Astrocyte (in vitro differentiated cells and primary cell): ENCODE data around the gene GNA14. TPM values are rescaled to one million over a fixed set of nuclear protein-coding genes. Genes with fewer than 3 reads are reported as not detected.

Source experiments
- DNase-seq: peaks from one replicate; pipeline ENCODE4 v3.0.0-alpha.2; 2010; ENCODE audit warnings: low read depth
- FAIRE-seq: peaks from 2 replicates; lab custom pipeline; 2011; peaks lifted over from hg19 to GRCh38; lab: Jason Lieb, UNC
- H2AFZ ChIP-seq: 2 replicates; pipeline ENCODE4 v1.6.0; 2012; ENCODE audit warnings: low read depth, low read length, inconsistent platforms
- H3K27ac ChIP-seq: 2 replicates; pipeline ENCODE4 v1.5.1; 2011; ENCODE audit warnings: low read depth, low read length, inconsistent platforms
- H3K27me3 ChIP-seq: 2 replicates; pipeline ENCODE4 v1.6.0; 2011; ENCODE audit warnings: low read length, inconsistent platforms; ENCODE audit not compliant: insufficient read depth
- H3K36me3 ChIP-seq: 2 replicates; pipeline ENCODE4 v1.5.1; 2011; ENCODE audit warnings: low read length, inconsistent platforms; ENCODE audit not compliant: insufficient read depth
- H3K4me1 ChIP-seq: 2 replicates; pipeline ENCODE4 v1.5.1; 2011; ENCODE audit warnings: low read length, inconsistent platforms; ENCODE audit not compliant: insufficient read depth
- H3K4me2 ChIP-seq: 2 replicates; pipeline ENCODE4 v1.6.0; 2012; ENCODE audit warnings: low read length, inconsistent platforms
- H3K4me3 ChIP-seq: 2 replicates; pipeline ENCODE4 v1.5.1; 2011; ENCODE audit warnings: low read depth, mild to moderate bottlenecking, low read length, inconsistent platforms; ENCODE audit not compliant: insufficient read depth
- H3K79me2 ChIP-seq: 2 replicates; pipeline ENCODE4 v1.6.0; 2012; ENCODE audit warnings: mild to moderate bottlenecking, low read length, inconsistent platforms; ENCODE audit not compliant: insufficient read depth
- H3K9ac ChIP-seq: 2 replicates; pipeline ENCODE4 v1.6.0; 2012; ENCODE audit warnings: mild to moderate bottlenecking, low read length, inconsistent platforms
- H3K9me3 ChIP-seq: 2 replicates; pipeline ENCODE4 v1.5.1; 2012; ENCODE audit warnings: low read depth, mild to moderate bottlenecking, low read length, inconsistent platforms; ENCODE audit not compliant: insufficient read depth
- H4K20me1 ChIP-seq: 2 replicates; pipeline ENCODE4 v1.6.0; 2012; ENCODE audit warnings: low read length, inconsistent platforms; ENCODE audit not compliant: insufficient read depth
- H3K27ac Mint-ChIP-seq: one replicate; pipeline ENCODE4 v1.8.0; 2021; ENCODE audit warnings: mild to moderate bottlenecking, mixed read lengths; ENCODE audit not compliant: unreplicated experiment
- H3K27me3 Mint-ChIP-seq: one replicate; pipeline ENCODE4 v1.8.0; 2021; ENCODE audit warnings: low read depth, mixed read lengths; ENCODE audit not compliant: unreplicated experiment
- H3K36me3 Mint-ChIP-seq: one replicate; pipeline ENCODE4 v1.8.0; 2021; ENCODE audit warnings: low read depth, mixed read lengths; ENCODE audit not compliant: unreplicated experiment
- H3K4me1 Mint-ChIP-seq: one replicate; pipeline ENCODE4 v1.8.0; 2021; ENCODE audit warnings: low read depth, mixed read lengths; ENCODE audit not compliant: unreplicated experiment
- H3K4me3 Mint-ChIP-seq: one replicate; pipeline ENCODE4 v1.8.0; 2021; ENCODE audit warnings: mild to moderate bottlenecking, moderate library complexity, mixed read lengths; ENCODE audit not compliant: unreplicated experiment
- H3K9me3 Mint-ChIP-seq: one replicate; pipeline ENCODE4 v1.8.0; 2021; ENCODE audit warnings: mild to moderate bottlenecking, mixed read lengths; ENCODE audit not compliant: unreplicated experiment
- EZH2 ChIP-seq: IDR thresholded peaks from 2 replicates; pipeline ENCODE4 v1.6.1; 2012; ENCODE audit warnings: mild to moderate bottlenecking, low read length, inconsistent platforms; ENCODE audit not compliant: insufficient read depth
- total RNA-seq: library from RNA; stranded (reverse); gene quantifications from 2 replicates; pipeline ENCODE4 v1.2.1, GENCODE V29; 2021
- TF ChIP-seq, protein P1 (sequence below): IDR thresholded peaks from 2 replicates; pipeline ENCODE4 v1.5.1; 2011; ENCODE audit warnings: low read depth, mild to moderate bottlenecking, inconsistent platforms, low read length, moderate library complexity; ENCODE audit not compliant: insufficient read depth

The GNA14 gene
- total RNA-seq, 1 donor from 2014 or later: 1.0 TPM

DNA sequence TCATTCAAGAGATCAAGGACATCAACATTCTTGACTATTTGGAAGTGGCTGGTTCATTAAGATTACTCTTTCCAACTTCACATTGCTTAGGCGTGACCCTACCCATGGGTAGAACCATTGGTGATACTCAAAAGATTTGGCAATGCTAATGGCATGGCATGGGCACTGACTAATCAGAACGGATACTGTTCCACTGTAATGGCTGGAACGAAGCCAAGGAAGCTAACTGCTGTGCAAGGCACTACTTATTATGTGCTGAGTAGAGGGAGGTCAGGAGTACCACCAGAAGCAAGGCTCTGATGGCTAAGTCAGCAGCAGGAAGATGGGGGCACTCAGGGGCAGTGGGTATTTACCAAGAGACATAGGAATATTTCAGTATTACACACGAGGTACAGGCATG is 31.9 kb downstream of the GNA14 start:
- Histone ChIP-seq H3K27ac (no peak overlapping the region), H3K9me3 (no peaks in the 10 kb centered on the region), H3K9ac (no peak overlapping the region), H3K4me1 (no peaks in the 10 kb centered on the region), H3K79me2 (no peaks in the 10 kb centered on the region), H3K4me2 (no peak overlapping the region), H3K27me3 (no peaks in the 10 kb centered on the region), H3K4me3 (no peak overlapping the region), H2AFZ (no peak overlapping the region), H4K20me1 (no peaks in the 10 kb centered on the region), H3K36me3 (no peaks in the 10 kb centered on the region)
- Mint-ChIP-seq H3K4me1 (peaks cover 5% of the 10 kb centered on the region), H3K27ac (no peak overlapping the region), H3K4me3 (no peak overlapping the region), H3K27me3 (no peaks in the 10 kb centered on the region), H3K36me3 (no peaks in the 10 kb centered on the region), H3K9me3 (peaks cover 5% of the 10 kb centered on the region)
- TF ChIP-seq EZH2: no peak
- TF ChIP-seq, protein P1, sequence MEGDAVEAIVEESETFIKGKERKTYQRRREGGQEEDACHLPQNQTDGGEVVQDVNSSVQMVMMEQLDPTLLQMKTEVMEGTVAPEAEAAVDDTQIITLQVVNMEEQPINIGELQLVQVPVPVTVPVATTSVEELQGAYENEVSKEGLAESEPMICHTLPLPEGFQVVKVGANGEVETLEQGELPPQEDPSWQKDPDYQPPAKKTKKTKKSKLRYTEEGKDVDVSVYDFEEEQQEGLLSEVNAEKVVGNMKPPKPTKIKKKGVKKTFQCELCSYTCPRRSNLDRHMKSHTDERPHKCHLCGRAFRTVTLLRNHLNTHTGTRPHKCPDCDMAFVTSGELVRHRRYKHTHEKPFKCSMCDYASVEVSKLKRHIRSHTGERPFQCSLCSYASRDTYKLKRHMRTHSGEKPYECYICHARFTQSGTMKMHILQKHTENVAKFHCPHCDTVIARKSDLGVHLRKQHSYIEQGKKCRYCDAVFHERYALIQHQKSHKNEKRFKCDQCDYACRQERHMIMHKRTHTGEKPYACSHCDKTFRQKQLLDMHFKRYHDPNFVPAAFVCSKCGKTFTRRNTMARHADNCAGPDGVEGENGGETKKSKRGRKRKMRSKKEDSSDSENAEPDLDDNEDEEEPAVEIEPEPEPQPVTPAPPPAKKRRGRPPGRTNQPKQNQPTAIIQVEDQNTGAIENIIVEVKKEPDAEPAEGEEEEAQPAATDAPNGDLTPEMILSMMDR: no peak
- DNase-seq: no peak
- no peak for FAIRE-seq

DNA sequence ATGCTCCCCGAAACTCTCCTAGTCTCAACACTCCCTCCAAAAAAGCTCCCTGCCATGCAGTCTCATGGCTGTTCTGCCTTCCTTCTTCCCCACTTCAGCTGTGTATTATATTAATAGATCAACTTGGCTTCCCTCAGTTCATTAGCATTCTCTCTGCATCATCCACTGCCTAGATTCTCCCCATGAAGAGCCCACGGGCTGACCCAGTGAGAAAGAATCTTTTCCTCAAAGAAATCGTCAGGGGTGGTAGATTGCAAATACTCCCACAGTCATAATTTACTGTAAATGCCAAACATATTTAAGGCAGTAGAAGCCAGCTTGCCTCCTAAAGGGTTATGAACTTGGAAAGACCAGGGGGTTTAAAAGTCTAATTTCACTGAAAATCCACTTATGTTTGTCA is 33.5 kb downstream of the GNA14 start:
- Mint-ChIP-seq H3K27me3 (peaks cover 3% of the 10 kb centered on the region), H3K27ac (no peak overlapping the region), H3K36me3 (no peaks in the 10 kb centered on the region), H3K4me3 (no peak overlapping the region), H3K4me1 (peaks cover 5% of the 10 kb centered on the region), H3K9me3 (peaks cover 5% of the 10 kb centered on the region)
- TF ChIP-seq, protein P1: no peak
- TF ChIP-seq EZH2: no peak
- FAIRE-seq (no peak), DNase-seq (peak; percentile 52)
- Histone ChIP-seq H3K4me2 (no peak overlapping the region), H3K4me1 (no peaks in the 10 kb centered on the region), H3K4me3 (no peak overlapping the region), H3K27me3 (no peaks in the 10 kb centered on the region), H2AFZ (no peak overlapping the region), H3K36me3 (no peaks in the 10 kb centered on the region), H3K9me3 (no peaks in the 10 kb centered on the region), H3K27ac (no peak overlapping the region), H3K79me2 (no peaks in the 10 kb centered on the region), H3K9ac (no peak overlapping the region), H4K20me1 (no peaks in the 10 kb centered on the region)

DNA sequence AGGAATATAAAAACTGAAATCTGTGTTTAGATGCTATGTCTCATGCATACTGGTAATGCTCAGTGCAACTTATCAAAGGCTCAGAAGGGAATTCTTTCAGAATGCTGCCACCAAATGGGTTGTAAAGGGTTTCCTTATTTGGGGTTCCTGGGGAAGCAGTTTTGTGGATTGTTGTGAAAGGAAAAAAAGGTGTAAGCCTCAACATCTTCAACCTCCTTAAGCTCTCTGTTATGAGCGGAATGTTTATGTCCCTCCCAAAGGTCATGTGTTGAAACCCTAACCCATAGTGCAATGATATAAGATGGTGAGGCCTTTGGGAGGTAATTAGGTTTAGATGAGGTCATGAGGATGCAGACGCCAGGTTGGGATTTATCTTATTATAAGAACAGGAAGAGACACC is 41.6 kb downstream of the GNA14 start:
- H3K27ac Mint-ChIP-seq: no peak overlapping the region
- H3K9ac ChIP-seq: no peak overlapping the region
- TF ChIP-seq, protein P1: no peak
- no peak for TF ChIP-seq EZH2

More for the DNA sequence above, 41.6 kb downstream of the GNA14 start:
- Mint-ChIP-seq H3K9me3 (no peaks in the 10 kb centered on the region), H3K27me3 (peaks cover 3% of the 10 kb centered on the region), H3K4me1 (peaks cover 11% of the 10 kb centered on the region), H3K36me3 (no peaks in the 10 kb centered on the region), H3K4me3 (no peak overlapping the region)
- no peak for FAIRE-seq
- Histone ChIP-seq H3K4me2 (no peak overlapping the region), H3K27me3 (no peaks in the 10 kb centered on the region), H3K36me3 (no peaks in the 10 kb centered on the region), H4K20me1 (no peaks in the 10 kb centered on the region), H3K9me3 (no peaks in the 10 kb centered on the region), H3K4me3 (no peak overlapping the region), H3K79me2 (no peaks in the 10 kb centered on the region), H2AFZ (no peak overlapping the region), H3K4me1 (no peaks in the 10 kb centered on the region), H3K27ac (no peak overlapping the region)
- no peak for DNase-seq
